Measurements from ENCODE around the gene THSD7A. TPM values are rescaled to one million over a fixed set of nuclear protein-coding genes. Genes with fewer than 3 reads are reported as not detected.

THSD7A gene
- total RNA-seq, 3 donors from 2014 or later (not counting 1 experiment from before 2014, with no cell fraction given) = 0.29 to 8.6 TPM; not detected in 1

DNA sequence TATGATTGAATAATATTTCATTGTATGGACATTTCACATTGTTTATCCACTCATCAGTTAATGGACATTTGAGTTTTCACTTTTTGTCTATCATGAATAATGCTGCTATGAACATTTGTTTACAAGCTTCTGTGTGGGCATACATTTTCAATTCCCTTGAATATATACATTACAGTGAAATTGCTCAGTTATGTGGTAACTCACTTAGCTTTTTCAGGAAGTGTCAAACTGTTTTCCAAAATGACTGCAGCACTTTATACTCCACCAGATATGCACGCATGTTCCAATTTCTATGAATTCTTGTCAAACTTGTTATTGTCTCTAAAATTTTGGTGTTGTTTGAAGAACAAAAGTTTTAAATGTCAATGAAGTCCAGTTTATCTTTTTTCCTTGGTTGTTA is 401.2 kb downstream of the THSD7A start:
- H3K36me3 Mint-ChIP-seq = no peaks in the 10 kb centered on the region
- no peak overlapping the region for H3K4me3 ChIP-seq (ENCODE audit: low read length)
- H3K27ac ChIP-seq (ENCODE audit: low read length) = no peak overlapping the region
- H3K9me3 Mint-ChIP-seq = no peaks in the 10 kb centered on the region
- no peak for DNase-seq
- H3K36me3 ChIP-seq (ENCODE audit: control insufficient read depth, insufficient read depth, low read length) = no peaks in the 10 kb centered on the region
- no peaks in the 10 kb centered on the region for H3K4me1 ChIP-seq (ENCODE audit: control insufficient read depth, insufficient read depth, low read length)
- no peak for TF ChIP-seq CTCF (IDR thresholded peaks at IDR 0.05)
- H3K4me3 Mint-ChIP-seq = no peak overlapping the region
- H3K27me3 Mint-ChIP-seq (ENCODE audit: low read depth in 2 of 2) = no peaks in the 10 kb centered on the region
- H3K27me3 ChIP-seq (ENCODE audit: control insufficient read depth, insufficient read depth, low read length) = no peaks in the 10 kb centered on the region
- no peak for ATAC-seq
- no peaks in the 10 kb centered on the region for H3K9me3 ChIP-seq (ENCODE audit: control insufficient read depth, insufficient read depth, low read length)
- H3K4me1 Mint-ChIP-seq = no peaks in the 10 kb centered on the region
- no peak overlapping the region for H3K27ac Mint-ChIP-seq
- no CpG with 5 or more reads among the region's 1 CpG for WGBS (ENCODE audit: insufficient coverage)
- intact Hi-C loops (cut with micrococcal nuclease) = no loop called here

DNA sequence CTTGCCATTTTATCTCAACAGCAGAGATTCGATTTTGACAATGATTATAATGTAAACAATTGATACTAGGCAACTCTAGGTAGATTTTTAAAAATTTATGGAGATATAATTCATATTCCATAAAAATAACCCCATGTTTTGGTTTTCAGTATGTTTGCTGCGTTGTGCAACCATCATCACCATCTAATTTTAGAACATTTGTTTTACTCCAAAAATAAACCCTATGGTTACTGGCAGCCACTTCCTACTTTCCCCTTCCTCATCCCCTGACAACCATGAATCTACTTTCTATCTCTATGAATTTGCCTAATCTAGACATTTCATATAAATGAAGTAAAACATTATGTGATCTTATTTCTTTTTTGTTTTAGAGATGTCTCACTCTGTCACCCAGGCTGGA is 401.9 kb downstream of the THSD7A start:
- H3K36me3 ChIP-seq (ENCODE audit: control insufficient read depth, insufficient read depth, low read length) = no peaks in the 10 kb centered on the region
- Mint-ChIP-seq H3K4me1 (no peaks in the 10 kb centered on the region), H3K27ac (no peak overlapping the region), H3K36me3 (no peaks in the 10 kb centered on the region), H3K9me3 (no peaks in the 10 kb centered on the region), H3K27me3 (ENCODE audit: low read depth in 2 of 2) (no peaks in the 10 kb centered on the region), H3K4me3 (no peak overlapping the region)
- H3K9me3 ChIP-seq (ENCODE audit: control insufficient read depth, insufficient read depth, low read length) = no peaks in the 10 kb centered on the region
- H3K4me3 ChIP-seq (ENCODE audit: low read length) = no peak overlapping the region
- DNase-seq (no peak), ATAC-seq (no peak)
- intact Hi-C loops (cut with micrococcal nuclease) = no loop called here
- no peak overlapping the region for H3K27ac ChIP-seq (ENCODE audit: low read length)
- 0% methylated on average over 1 of the region's 2 CpGs for WGBS (ENCODE audit: insufficient coverage)
- H3K4me1 ChIP-seq (ENCODE audit: control insufficient read depth, insufficient read depth, low read length) = no peaks in the 10 kb centered on the region
- no peaks in the 10 kb centered on the region for H3K27me3 ChIP-seq (ENCODE audit: control insufficient read depth, insufficient read depth, low read length)
- no peak for TF ChIP-seq CTCF (IDR thresholded peaks at IDR 0.05)

GRCh38 chr7:11428877-11429581 is 403.0 kb downstream of the THSD7A start:
- no peaks in the 10 kb centered on the region for H3K27me3 ChIP-seq (ENCODE audit: control insufficient read depth, insufficient read depth, low read length)
- Mint-ChIP-seq H3K4me1 (no peaks in the 10 kb centered on the region), H3K27me3 (ENCODE audit: low read depth in 2 of 2) (no peaks in the 10 kb centered on the region), H3K36me3 (no peaks in the 10 kb centered on the region), H3K27ac (no peak overlapping the region), H3K4me3 (no peak overlapping the region), H3K9me3 (no peaks in the 10 kb centered on the region)
- H3K27ac ChIP-seq (ENCODE audit: low read length) = no peak overlapping the region
- ATAC-seq (no peak), DNase-seq (no peak)
- no peaks in the 10 kb centered on the region for H3K4me1 ChIP-seq (ENCODE audit: control insufficient read depth, insufficient read depth, low read length)
- H3K36me3 ChIP-seq (ENCODE audit: control insufficient read depth, insufficient read depth, low read length) = no peaks in the 10 kb centered on the region
- no peak for TF ChIP-seq CTCF (IDR thresholded peaks at IDR 0.05)
- 90% methylated on average over 6 of the region's 6 CpGs for WGBS (ENCODE audit: insufficient coverage)
- no peak overlapping the region for H3K4me3 ChIP-seq (ENCODE audit: low read length)
- intact Hi-C loops (cut with micrococcal nuclease) = loop anchor here (5.0 kb wide), 1 partner anchor 893 kb away; no protein-coding TSS in a partner anchor
- no peaks in the 10 kb centered on the region for H3K9me3 ChIP-seq (ENCODE audit: control insufficient read depth, insufficient read depth, low read length)

Data from natural killer cell (primary cell).